Activated B cell treated with CpG ODN at 0.5 μM for 24 hours (primary cell): ENCODE measurements around the gene KRTAP10-7. TPM values are rescaled to one million over a fixed set of nuclear protein-coding genes. Genes with fewer than 3 reads are reported as not detected.

Experiments used
- ATAC-seq: fragments of 200-7000 bp; cut with Tn5 transposase; one replicate; pipeline ENCODE4 v1.10.0; 2021; ENCODE audit warnings: low read depth, mild to moderate bottlenecking, moderate library complexity
- CTCF ChIA-PET: fragments of 350-600 bp; sonication (Branson Sonifier 250); formaldehyde crosslinking; loops from one replicate; lab custom pipeline; 2021; ENCODE audit warnings: antibody characterized with exemption; lab: Charles Lee
- POLR2A ChIA-PET: fragments of 350-600 bp; sonication (Branson Sonifier 250); formaldehyde crosslinking; loops from one replicate; lab custom pipeline; 2021; ENCODE audit warnings: antibody characterized with exemption; lab: Charles Lee
- DNase-seq: peaks from one replicate; pipeline ENCODE4 v3.0.0; 2022
- H3K27ac Mint-ChIP-seq: one replicate; pipeline ENCODE4 v1.8.0; 2020; ENCODE audit warnings: mixed read lengths
- H3K27me3 Mint-ChIP-seq: one replicate; pipeline ENCODE4 v1.8.0; 2021; ENCODE audit warnings: mixed read lengths
- H3K36me3 Mint-ChIP-seq: one replicate; pipeline ENCODE4 v1.8.0; 2021; ENCODE audit warnings: low read depth, mixed read lengths
- H3K4me1 Mint-ChIP-seq: one replicate; pipeline ENCODE4 v1.8.0; 2021; ENCODE audit warnings: mixed read lengths
- H3K4me3 Mint-ChIP-seq: one replicate; pipeline ENCODE4 v1.8.0; 2020; ENCODE audit warnings: mild to moderate bottlenecking, mixed read lengths
- H3K9me3 Mint-ChIP-seq: one replicate; pipeline ENCODE4 v1.8.0; 2020; ENCODE audit warnings: mixed read lengths
- intact Hi-C: fragments of 100-400 bp; cut with micrococcal nuclease; formaldehyde crosslinking; loops from one replicate; pipeline ENCODE4 v1.15.1; 2024
- total RNA-seq: library from RNA; stranded (reverse); gene quantifications from 2 replicates; pipeline ENCODE4 v1.2.3, GENCODE V29; 2022
- TF ChIP-seq, protein P1 (sequence below): fragments of 200-600 bp; IDR thresholded peaks from one replicate; pipeline ENCODE4 v1.8.0; 2022; ENCODE audit warnings: antibody characterized with exemption, mild to moderate bottlenecking

KRTAP10-7 gene
- total RNA-seq, 1 donor from 2014 or later, result not detected

DNA sequence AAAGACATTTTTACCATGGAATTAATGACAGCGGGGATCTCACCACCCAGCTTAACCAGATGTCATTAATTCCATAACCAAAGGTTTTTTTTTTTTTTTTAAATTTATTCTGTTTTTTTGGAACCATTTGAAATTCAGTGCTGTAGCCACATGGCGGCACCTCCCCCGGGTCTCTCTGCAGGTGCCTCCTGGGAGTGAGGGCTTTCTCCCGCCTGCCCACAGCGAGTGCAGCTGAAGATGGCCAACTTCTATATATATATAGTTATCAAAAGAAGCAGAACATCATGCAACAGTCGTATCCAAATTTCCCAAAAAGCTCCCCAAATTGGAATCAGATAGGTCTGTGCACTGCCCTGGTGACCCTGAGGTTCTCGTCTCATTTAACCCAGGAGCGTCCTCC, 15.1 kb downstream of the KRTAP10-7 start:
- Mint-ChIP-seq H3K36me3 (peaks cover 6% of the 10 kb centered on the region), H3K27ac (no peak overlapping the region), H3K9me3 (peaks cover 19% of the 10 kb centered on the region), H3K27me3 (peaks cover 7% of the 10 kb centered on the region), H3K4me1 (peaks cover 15% of the 10 kb centered on the region), H3K4me3 (no peak overlapping the region)
- intact Hi-C loops, result no loop called here
- TF ChIP-seq, protein P1, sequence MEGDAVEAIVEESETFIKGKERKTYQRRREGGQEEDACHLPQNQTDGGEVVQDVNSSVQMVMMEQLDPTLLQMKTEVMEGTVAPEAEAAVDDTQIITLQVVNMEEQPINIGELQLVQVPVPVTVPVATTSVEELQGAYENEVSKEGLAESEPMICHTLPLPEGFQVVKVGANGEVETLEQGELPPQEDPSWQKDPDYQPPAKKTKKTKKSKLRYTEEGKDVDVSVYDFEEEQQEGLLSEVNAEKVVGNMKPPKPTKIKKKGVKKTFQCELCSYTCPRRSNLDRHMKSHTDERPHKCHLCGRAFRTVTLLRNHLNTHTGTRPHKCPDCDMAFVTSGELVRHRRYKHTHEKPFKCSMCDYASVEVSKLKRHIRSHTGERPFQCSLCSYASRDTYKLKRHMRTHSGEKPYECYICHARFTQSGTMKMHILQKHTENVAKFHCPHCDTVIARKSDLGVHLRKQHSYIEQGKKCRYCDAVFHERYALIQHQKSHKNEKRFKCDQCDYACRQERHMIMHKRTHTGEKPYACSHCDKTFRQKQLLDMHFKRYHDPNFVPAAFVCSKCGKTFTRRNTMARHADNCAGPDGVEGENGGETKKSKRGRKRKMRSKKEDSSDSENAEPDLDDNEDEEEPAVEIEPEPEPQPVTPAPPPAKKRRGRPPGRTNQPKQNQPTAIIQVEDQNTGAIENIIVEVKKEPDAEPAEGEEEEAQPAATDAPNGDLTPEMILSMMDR, result no peak
- POLR2A ChIA-PET, result no interaction called here
- ATAC-seq, result no peak
- no peak for DNase-seq
- CTCF ChIA-PET, result no interaction called here

GRCh38 chr21:44615911-44616590, 15.7 kb downstream of the KRTAP10-7 start:
- H3K4me3 Mint-ChIP-seq, result no peak overlapping the region
- ChIA-PET POLR2A (no interaction called here), CTCF (no interaction called here)
- TF ChIP-seq, protein P1, result no peak
- H3K27ac Mint-ChIP-seq, result no peak overlapping the region
- no peak for ATAC-seq
- peaks cover 7% of the 10 kb centered on the region for H3K27me3 Mint-ChIP-seq
- intact Hi-C loops, result no loop called here
- DNase-seq, result no peak
- H3K4me1 Mint-ChIP-seq, result peaks cover 15% of the 10 kb centered on the region
- H3K36me3 Mint-ChIP-seq, result peaks cover 6% of the 10 kb centered on the region
- H3K9me3 Mint-ChIP-seq, result peaks cover 20% of the 10 kb centered on the region

DNA sequence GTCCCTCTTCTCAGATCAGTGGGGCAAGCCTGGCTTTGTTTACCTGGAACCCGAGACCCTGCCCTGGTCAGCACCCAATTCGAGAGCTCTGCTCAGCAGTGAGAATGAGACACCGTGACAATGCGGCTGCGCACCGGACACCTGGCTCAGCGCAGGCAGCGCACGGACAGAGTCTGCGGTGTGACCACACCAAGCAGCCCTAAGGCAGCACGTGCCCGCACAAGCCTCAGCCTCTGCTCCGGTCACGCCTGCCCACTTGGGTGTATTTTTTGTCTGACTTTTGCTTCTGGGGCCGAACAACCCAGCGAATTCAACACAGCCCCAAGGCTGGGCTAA, 16.2 kb downstream of the KRTAP10-7 start:
- POLR2A ChIA-PET, result no interaction called here
- H3K36me3 Mint-ChIP-seq, result peaks cover 6% of the 10 kb centered on the region
- CTCF ChIA-PET, result no interaction called here
- TF ChIP-seq, protein P1, result no peak
- DNase-seq (no peak), ATAC-seq (no peak)
- H3K27me3 Mint-ChIP-seq, result peaks cover 7% of the 10 kb centered on the region
- peaks cover 15% of the 10 kb centered on the region for H3K9me3 Mint-ChIP-seq
- H3K4me1 Mint-ChIP-seq, result peaks cover 15% of the 10 kb centered on the region
- no peak overlapping the region for H3K27ac Mint-ChIP-seq
- intact Hi-C loops, result no loop called here
- no peak overlapping the region for H3K4me3 Mint-ChIP-seq

DNA sequence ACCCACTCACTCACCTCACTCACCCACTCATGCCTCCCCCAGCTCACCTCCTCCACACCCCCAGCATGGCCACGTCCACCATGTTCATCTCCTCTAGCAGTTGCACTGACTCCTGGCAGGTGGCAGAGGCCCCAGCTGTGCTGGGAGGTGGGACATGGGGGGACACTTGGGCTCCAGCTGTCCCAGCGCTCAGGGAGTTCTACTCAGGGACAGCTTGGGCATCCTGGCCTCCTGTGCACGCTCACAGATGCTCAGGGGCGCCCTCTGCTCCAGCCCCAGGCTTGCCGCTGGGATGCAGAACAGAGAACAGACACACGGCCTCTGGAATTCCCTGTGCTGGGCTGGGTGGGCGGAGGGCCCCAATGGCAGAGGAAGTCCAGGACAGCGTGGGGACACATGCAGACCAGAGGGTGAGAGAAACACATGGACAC, 16.7 kb downstream of the KRTAP10-7 start:
- ChIA-PET CTCF (no interaction called here), POLR2A (no interaction called here)
- ATAC-seq (no peak), DNase-seq (no peak)
- Mint-ChIP-seq H3K27ac (no peak overlapping the region), H3K4me3 (no peak overlapping the region), H3K9me3 (peaks cover 15% of the 10 kb centered on the region), H3K36me3 (peaks cover 6% of the 10 kb centered on the region), H3K27me3 (peaks cover 7% of the 10 kb centered on the region), H3K4me1 (peaks cover 15% of the 10 kb centered on the region)
- intact Hi-C loops, result no loop called here
- TF ChIP-seq, protein P1, result no peak

DNA sequence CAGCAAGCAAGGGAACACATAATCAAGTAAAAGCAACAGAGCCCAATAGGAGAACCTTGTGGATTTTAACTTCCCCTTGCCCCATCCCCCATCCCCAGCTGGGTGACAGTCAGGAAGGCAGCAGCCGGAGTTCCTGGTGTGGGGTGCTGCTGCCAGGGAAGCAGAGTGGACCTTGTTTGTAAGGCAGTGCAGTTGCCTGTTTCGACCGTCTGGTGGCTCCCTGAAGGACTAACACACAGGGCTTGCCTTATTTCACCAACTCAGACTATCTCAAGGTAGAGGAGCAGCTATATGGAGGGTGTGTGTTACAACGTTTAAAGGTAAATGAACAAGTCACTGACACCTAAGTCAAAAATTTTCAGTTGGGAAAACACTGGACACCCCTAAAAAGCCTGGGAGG, 18.1 kb downstream of the KRTAP10-7 start:
- peaks cover 15% of the 10 kb centered on the region for H3K4me1 Mint-ChIP-seq
- intact Hi-C loops, result no loop called here
- CTCF ChIA-PET, result interaction anchor here (1.4 kb wide), 1 partner anchor 175 kb away, joined by 4 read pairs; no protein-coding TSS in a partner anchor
- no peak overlapping the region for H3K4me3 Mint-ChIP-seq
- ATAC-seq (peak; percentile 10), DNase-seq (no peak)
- POLR2A ChIA-PET, result no interaction called here
- TF ChIP-seq, protein P1, result no peak
- peaks cover 7% of the 10 kb centered on the region for H3K27me3 Mint-ChIP-seq
- H3K36me3 Mint-ChIP-seq, result peaks cover 6% of the 10 kb centered on the region
- H3K27ac Mint-ChIP-seq, result peak overlapping the region; percentile 47
- H3K9me3 Mint-ChIP-seq, result peaks cover 25% of the 10 kb centered on the region
